ENCODE measurements around the gene ASTN2.
"Not testable (repeated sequence)": the region's sequence is repeated elsewhere in the genome, so short reads cannot be mapped to it uniquely, and the experiment has no call there.

Gene ASTN2

DNA sequence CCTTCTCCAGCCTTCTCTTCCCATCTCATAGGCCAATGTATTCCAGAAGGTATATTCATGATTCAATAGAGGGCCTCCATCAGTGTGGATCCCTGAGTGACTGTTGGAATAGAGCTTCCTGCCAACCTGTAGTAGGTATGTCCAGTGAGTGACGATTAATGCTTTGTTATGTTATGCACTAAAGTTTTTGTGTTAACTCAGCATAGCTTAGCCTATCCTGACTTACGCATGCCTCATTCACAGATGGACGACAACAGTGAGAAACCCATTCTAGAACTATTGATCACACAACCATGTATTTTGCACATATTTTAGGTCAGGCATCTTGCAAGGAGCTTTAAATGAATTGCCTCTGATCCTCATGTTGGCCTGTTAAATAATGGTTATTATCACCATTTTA lies 953.2 kb downstream of the ASTN2 start:
- no peak for DNase-seq

DNA sequence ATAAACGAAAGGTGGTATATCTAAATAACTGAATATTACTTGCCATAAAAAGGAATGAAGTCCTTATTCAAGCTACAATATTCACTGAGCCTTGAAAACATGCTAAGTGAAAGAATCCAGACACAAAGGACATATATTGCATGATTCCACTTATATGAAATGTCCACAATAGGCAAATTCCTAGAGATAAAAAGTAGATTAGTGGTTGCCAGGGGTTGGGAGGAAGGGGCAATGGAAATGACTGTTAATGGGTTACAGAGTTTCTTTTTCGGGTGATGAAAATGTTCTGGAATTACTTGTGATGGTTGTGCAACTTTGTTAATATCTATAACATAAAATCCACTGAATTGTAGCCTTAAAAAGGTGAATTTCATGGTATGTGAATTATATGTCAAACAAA lies 954.8 kb downstream of the ASTN2 start:
- DNase-seq: no peak

DNA sequence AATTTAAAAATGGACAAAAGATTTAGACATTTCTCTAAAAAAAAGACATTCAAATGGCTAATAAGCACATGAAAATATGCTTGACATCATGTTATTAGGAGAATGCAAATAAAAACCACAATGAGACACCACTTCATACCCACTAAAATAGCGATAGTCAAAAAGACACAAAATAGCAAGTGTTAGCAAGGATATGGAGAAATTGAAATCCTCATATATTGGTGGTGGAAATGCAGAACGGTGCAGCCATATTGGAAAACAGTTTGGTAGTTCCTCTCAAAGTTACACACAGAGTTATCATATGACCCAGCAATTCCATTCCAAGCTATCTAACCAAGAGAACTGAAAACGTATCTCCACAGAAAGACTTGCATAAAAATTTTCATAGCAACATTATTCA lies 955.3 kb downstream of the ASTN2 start:
- DNase-seq: no peak

DNA sequence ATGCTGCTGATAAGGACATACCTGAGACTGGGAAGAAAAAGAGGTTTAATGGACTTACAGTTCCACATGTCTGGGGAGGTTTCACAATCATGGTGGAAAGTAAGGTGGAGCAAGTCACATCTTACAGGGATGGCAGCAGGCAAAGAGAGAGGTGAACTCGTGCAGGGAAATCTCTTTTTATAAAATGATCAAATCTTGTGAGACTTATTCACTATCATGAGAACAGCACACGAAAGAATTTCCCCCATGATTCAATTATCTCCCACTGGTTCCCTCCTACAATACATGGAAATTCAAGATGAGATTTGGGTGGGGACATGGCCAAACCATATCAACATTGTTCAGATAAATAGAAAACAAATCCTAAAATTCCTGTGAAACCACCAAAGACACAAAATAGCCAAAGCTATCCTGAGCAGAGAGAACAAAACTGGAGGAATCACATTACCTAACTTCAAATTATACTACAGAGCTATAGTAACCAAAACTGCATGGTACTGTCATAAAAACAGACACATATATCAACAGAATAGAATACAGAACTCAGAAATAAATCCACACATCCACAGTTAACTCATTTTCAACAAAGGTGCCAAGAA lies 958.3 kb downstream of the ASTN2 start:
- DNase-seq: no peak

DNA sequence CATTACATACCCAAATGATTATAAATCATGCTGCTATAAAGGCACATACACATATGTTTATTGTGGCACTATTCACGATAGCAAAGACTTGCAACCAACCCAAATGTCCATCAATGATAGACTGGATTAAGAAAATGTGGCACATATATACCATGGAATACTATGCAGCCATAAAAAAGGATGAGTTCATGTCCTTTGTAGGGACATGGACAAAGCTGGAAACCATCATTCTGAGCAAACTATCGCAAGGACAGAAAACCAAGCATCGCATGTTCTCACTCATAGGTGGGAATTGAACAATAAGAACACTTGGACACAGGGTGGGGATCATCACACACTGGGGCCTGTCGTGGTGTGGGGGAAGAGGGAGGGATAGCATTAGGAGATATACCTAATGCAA lies 960.3 kb downstream of the ASTN2 start:
- not testable (repeated sequence) for DNase-seq

DNA sequence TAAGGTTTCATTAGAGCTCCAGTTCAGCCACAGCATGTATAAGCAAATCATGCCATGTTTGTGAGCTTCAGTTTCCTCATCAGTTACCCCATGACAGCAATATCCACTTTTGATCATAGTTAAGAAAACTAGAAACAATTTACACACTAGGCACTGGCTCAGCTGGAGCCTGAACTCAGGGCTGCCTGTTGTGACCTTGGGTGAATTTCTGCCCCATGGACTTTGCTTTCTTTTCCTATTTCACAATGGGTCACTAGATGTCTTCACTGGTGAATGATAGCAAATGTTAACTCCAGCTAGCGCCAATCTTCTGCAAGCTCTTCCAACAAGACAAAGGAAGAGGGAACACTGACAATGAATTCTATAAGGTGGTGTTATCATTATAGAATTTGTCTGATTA lies 961.1 kb downstream of the ASTN2 start:
- no peak for DNase-seq

DNA sequence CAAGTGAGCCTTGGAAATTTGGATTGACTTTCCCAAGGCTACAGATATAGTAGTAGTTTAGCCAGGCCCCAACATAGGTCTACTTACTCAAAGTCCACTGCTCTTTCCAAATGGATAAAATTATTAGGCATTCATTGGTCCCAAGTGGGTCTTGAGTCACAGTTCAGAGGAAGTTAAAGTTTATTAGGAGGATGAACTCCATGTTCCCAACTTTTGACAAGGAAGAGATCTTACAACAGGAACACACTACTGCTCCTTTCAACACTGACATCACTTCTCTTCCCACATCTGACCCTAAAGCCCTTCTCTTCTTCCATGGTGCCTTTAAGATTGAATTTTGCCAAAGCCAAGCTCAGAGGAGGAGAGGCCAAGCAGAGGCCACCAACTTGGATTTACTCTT lies 962.2 kb downstream of the ASTN2 start:
- DNase-seq: no peak

DNA sequence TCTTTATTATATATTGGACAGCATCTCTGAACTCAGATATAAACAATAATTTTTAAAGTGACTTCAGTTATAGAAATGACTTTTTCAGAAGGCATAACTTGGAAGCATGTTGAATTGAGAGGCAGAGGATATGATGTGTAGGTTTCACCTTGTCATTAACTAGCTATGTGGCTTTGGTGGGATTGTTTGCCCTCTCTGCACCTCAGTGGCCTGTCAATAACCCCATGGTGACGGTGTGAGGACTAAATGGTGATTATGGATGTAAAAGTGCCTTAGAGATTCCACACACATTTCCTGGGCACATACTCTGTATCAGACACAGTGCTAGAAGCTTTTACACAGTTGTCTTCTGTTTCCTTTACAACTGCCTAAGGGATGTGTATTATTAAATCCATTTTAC lies 962.6 kb downstream of the ASTN2 start:
- DNase-seq: no peak

DNA sequence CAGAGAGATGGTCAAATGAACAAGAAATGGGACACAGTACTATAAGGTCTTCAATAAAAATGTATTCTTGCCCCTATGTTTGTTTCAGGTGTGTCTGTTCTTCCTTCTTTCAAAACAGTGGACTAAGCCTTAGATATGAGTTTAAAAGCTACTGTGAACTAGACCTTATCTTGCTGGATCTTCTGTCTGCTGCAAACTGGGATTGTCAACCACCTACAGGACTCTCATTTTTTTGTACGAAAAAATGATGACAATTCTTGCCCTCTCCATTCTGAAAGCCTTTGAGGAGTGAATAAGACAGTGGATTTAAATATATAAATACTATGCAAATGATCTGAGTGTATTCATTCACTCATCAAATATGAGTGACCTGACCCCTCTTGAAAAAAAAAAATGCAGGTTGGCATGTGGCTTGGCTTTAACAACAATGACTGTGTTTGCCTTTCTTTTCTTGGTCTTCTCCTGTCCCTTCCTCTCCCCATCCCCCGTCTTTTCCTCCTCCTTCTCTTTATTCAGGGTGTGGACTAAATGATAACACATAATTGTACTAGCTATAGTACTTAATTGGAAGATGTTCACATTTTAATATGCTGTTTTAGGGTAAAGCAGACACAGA lies 963.2 kb downstream of the ASTN2 start:
- DNase-seq: no peak

DNA sequence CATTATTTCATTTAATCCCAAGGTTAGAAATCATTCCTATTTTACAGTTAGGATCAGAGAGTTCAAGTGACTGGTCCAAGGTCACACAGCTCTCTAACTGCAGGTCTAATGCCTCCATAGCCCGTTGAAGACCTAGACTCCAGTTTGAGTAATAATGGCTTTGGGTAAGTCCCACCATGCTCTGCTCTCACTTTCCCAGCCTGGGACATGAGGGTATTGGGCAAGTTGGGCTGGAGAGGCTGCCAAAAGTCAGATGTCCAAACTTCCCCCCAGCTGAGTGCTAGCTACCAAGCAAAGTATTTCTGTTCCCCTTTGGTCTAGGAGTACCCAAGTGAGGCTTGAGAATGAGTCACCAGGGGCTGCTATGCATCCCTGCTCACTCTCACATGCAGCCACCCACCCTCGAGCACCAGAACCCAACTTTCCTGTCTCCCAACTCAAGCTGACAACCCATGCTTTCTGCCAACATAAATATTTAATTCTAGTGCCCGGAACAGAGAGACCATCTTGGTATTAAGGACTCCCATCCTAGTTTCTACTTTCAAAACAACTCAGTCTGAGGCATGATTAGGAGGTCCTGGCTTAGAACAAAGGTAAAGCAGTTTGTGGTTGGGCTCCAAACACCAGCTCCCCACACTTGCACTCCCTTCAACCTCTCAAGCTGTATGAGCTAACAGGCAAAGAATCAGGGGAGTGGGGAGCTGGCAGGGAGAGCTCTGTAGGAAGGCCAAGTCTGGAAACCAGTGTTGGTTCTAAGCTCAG lies 964.3 kb downstream of the ASTN2 start:
- DNase-seq: peak; percentile 80

DNA sequence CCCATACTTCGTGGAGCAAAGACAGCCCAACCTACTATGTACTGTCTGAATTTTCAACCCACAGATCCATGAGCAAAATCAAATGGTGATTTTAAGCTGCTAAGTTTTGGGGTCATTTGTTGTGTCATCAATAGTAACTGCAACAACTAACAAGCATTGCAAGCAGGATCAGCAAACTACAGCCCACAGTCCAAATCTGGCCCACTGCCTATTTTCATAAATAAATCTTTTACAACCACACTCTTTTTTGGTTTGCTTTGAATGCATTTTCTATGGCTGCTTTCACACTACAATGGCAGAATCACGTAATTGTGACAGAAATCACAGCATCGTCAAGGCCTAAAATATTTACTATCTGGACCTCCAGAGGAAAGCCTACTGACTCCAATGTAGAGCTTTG lies 964.9 kb downstream of the ASTN2 start:
- DNase-seq: no peak

DNA sequence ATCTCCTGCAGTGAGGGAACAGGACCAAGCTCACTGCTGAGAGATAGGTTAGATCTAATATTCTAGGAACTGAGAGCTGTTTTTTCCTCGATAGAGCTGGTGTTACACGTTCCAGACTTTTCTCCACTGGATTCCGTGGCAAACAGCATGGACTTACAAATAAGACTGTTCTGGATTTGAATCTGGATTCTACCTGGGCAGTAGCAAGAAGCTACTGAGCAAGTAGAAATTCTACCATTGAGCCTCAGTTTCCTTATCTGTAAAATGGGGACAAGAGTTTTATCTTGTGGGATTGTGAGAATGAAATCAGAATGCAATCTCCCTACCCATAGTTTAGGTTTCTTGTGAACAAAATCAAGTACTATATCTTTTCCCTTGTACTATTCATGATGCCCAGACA lies 966.4 kb downstream of the ASTN2 start:
- no peak for DNase-seq

DNA sequence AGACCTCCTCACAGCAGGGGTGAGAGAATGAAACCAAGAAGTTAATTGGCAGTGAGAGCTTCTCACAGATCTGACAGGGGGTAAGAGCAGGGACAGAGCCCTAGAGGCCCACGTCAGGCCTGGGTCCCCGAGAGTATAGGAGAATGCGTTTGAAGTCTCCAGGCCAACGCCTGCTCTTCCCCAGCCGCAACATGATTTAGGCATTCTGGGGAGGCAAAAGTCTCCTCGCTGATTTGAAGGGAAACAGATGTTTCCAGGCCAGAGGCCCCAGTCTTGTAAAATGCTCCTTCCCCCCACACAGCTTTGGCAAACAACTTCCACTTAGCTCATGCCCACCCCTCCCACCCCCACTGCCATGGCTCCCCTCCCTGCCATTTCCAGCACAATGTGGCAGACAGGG lies 966.9 kb downstream of the ASTN2 start:
- DNase-seq: peak; percentile 63

DNA sequence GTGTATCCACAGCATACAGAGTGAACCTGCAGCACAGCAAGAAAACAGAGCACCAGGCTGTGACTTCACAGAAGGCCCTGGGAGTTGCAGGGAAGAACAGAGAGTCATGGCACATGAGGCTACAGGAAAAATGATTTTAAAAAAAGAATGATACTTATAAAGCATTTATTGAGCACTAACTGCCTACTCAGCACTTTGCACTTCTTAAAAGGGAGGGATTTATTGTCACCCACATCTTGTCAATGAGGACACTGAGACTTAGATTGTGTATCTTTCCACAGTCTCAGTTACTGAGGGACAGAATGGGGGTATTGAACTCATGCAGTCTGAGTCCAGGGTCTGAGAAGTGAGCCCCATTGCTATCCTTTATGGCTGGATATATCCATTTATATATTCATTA lies 972.3 kb downstream of the ASTN2 start:
- no peak for DNase-seq

DNA sequence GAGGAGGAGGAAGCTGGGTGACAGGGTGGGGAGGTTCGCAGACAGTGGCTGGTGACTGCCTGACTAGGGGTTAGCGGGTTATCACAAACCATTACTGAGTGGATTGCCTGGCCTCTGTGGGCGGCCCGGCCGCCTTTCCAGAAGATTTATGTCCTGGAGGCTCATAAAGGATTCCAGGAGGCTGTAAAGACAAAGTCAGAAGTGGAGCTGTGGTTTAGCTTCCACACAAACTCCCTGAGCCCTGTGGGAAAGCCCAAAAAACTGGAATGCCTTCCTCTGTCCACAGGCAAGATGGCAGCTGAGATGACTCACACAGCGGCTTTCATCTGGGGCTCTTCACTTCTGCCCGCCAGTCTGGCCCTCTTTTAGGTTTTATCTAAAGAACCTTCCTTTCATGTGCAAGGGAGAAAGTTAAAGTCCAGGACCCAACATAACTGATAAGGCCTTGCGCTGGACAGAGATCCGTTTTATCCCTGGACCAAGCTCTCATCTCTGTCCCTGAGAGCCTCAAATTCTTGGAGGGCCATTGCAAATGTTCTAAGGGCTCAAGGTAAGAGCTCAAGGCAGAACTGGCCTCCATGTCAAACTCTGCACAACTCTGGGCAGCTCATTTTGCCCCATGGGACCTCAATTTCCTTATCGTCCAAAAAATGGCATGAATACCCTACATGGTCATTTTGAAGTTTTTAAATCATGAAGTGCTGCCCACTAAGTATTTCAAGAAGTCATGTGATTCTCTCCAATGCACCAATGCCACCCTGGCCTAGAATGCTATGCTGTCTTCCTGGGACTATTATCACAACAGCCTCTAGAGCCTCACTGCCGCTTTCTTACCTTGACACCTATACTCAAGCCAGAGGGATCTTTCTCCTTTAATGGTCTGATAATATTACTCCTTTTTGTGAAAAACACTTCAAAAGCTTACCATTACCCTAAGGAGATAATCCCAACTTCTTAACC lies 977.2 kb downstream of the ASTN2 start:
- no peak for DNase-seq

DNA sequence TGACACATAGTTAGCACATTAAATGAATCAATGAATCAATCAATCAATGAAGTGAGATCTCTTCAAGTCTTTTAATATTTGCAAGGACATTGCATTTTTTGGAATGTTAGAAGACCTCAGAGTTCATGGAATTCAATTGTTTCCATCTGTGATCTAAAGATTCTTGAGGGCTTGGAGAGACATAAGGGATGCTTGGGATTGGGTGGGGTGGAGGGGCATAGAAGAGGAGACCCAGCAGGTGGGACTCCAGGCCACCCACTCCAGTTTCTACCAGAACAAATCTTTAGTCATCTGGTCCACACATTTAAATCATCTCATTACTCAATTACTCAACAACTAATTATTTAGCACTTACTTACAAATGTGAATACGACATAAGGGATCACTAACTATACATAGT lies 978.7 kb downstream of the ASTN2 start:
- peak; percentile 19 for DNase-seq

DNA sequence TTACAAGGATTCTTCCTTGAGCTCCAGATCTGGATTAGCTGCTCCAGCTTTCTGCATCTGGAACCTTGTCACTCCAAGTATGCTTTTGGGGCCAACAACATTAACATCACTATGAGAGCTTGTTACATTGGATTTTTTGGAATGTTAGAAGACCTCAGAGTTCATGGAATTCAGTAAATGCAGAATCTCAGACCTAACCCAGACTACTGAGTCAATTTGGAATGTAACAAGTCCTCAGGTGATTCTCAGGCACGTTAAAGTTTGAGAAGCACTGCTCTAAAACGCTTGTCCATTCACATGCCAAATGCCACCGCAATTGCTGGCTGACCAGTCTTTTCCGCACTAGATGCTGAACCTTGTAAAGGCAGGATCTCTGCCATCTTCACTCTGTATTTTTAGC lies 979.2 kb downstream of the ASTN2 start:
- peak; percentile 22 for DNase-seq

DNA sequence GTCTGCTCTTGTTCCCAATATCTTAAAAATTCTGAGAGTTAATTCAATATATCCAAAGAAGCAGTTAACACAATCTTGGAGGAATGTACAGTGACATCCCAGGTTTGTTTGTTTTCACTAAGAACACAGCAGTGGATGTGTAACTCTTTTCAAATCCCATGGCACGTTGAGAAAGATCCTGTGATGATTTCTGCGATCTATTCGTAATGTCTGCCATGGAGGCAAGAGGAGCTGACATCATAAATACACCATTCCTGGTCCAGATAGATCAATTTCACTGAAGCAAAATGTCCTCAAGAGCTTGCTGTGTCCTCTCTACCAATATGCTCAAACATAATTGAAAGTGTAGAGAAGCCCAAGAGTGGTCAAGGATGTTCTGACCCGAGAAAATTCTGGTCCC lies 980.5 kb downstream of the ASTN2 start:
- DNase-seq: no peak

DNA sequence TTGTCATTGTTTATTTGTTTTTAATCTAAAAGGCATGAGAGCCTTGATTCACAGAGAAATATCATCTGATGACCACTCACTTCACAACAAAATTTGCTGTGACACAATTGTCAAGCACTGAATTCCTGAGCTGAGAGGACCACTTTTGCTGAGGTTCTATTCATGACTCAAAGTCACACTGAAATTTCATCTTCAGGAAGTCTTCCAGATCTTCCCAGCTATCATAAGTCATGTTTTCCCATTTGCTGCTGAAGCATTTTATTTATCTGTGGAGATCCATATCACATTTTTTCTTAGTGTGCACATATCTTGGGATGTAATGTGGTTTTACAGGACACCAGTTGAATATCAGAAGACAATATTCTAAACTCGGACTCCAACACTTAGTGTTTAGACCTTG lies 982.8 kb downstream of the ASTN2 start:
- peak; percentile 12 for DNase-seq

DNA sequence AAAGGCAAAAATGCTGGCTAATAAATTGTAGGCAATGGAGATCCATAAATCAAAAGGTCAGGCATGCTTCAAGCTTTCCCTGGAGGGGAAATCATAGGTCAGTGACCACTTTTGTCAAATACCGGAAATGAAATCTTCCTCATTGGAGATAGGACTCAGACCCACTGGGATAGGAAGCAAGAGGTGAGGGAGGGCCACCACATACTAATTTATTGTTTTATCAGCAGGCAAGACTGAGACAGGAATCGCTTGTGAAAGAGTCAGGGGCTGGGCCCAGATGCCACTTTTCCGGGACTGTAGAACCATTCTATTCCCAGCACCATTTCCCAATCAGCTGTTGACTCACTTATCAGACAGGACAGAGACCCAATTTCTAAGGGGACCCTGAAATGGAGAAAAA lies 984.0 kb downstream of the ASTN2 start:
- no peak for DNase-seq

DNA sequence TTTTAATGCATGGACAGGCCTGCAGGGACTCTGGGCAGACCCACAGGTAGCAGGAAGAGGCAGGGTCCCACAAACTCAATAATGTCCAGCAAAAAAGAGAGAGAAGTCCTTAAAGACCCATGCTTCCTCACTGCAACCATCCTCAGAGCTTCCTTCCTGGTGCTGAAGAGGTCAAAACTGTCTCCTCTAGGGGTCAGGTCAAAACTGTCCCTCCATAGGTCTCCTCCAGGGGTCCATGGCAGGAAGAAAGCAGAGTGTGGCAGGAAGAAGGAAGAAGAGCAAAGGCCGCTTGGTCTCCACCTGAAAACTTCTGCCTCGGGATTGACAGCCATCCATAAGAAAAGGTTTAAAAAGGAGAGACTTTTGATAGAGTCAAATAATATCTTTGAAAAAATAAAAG lies 989.6 kb downstream of the ASTN2 start:
- DNase-seq: no peak

DNA sequence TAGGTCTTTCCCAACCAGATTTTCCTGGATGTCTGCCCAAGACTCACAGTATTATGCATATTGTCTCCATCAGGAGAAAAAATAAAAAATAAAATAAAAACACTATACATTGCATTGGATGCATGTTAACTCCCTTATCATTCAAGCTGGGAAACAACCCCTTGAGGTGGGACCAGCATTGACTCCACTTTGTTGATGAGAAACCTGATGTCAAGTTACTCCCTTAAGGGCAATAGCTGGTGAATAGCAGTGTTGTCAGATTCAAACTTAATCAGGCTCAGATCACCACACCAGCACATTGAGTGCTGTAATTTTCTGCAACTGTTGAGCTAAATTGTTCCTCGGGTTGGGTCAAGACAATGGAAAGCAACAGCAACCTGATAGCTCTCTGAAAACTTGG lies 991.7 kb downstream of the ASTN2 start:
- no peak for DNase-seq

Measured in fibroblast of skin of right quadriceps (primary cell).